Colonic mucosa (tissue), 4 donors: ENCODE measurements around the gene CBX7. TPM values are rescaled to one million over a fixed set of nuclear protein-coding genes. Genes with fewer than 3 reads are reported as not detected.
"Not testable (repeated sequence)": the region's sequence is repeated elsewhere in the genome, so short reads cannot be mapped to it uniquely, and the experiment has no call there.

Experiments used
- DNase-seq: peaks from one replicate; pipeline ENCODE4 v3.0.0-alpha.2; 2020
- H3K27ac ChIP-seq: fragments of 200-600 bp; one replicate; pipeline ENCODE4 v1.8.0; 2021
- H3K27me3 ChIP-seq: fragments of 200-600 bp; one replicate; pipeline ENCODE4 v1.8.0; 2021
- H3K36me3 ChIP-seq: fragments of 200-600 bp; one replicate; pipeline ENCODE4 v1.8.0; 2021
- H3K4me1 ChIP-seq: fragments of 200-600 bp; one replicate; pipeline ENCODE4 v1.8.0; 2021; ENCODE audit warnings: mild to moderate bottlenecking
- H3K4me3 ChIP-seq: fragments of 200-600 bp; one replicate; pipeline ENCODE4 v1.8.0; 2021
- H3K9ac ChIP-seq, 2 donors: one replicate each; pipeline ENCODE4 v1.7.0; 2013; ENCODE audit warnings: control low read depth in 2 of 2, low read depth in 2 of 2, low read length in 2 of 2
- H3K9me3 ChIP-seq: fragments of 200-600 bp; one replicate; pipeline ENCODE4 v1.8.0; 2021
- CTCF ChIP-seq: fragments of 200-600 bp; IDR thresholded peaks from one replicate; pipeline ENCODE4 v1.8.0; 2022; ENCODE audit warnings: antibody characterized with exemption, mild to moderate bottlenecking
- intact Hi-C: fragments of 100-400 bp; cut with DNase I; formaldehyde crosslinking; loops from one replicate; pipeline ENCODE4 v1.14.1; 2022
- total RNA-seq, 2 donors: library from RNA; stranded (reverse); fragmentation: NEBNext Ultra II Directional in 1 of 2; extraction: Animal tissue kit (Norgen Biotek cat#: 25700) in 1 of 2; gene quantifications; one replicate each; pipeline ENCODE4 v1.2.1, GENCODE V29; 2021
- donor health status: healthy.
- donor health status: DM: no; HTN: no; CAD: no.
- donor health status: DM: no; HTN: no; CAD: no.

Gene CBX7
- total RNA-seq, 2 donors from 2014 or later: 15.0 to 21.1 TPM

- Histone ChIP-seq H3K27ac (no peak overlapping the region), H3K27me3 (no peaks in the 10 kb centered on the region)
Observed at GRCh38 chr22:39169797-39170466, 17.5 kb upstream of the CBX7 start.

GRCh38 chr22:39166547-39166946 lies 14.1 kb upstream of the CBX7 start:
- H3K27me3 ChIP-seq: no peaks in the 10 kb centered on the region
- no peak overlapping the region for H3K27ac ChIP-seq
- intact Hi-C loops: no loop called here
- DNase-seq: no peak
- no peak overlapping the region for H3K4me3 ChIP-seq
- H3K9me3 ChIP-seq: no peaks in the 10 kb centered on the region
- no peak overlapping the region for H3K9ac ChIP-seq
- TF ChIP-seq CTCF: no peak
- H3K4me1 ChIP-seq: peaks cover 6% of the 10 kb centered on the region
- H3K36me3 ChIP-seq: no peaks in the 10 kb centered on the region

More at GRCh38 chr22:39169797-39170466, 17.5 kb upstream of the CBX7 start:
- no peak for DNase-seq
- no peaks in the 10 kb centered on the region for H3K36me3 ChIP-seq
- H3K9ac ChIP-seq: no peak overlapping the region
- H3K4me1 ChIP-seq: peaks cover 6% of the 10 kb centered on the region
- intact Hi-C loops: loop anchor here (2.0 to 10.0 kb wide), 2 partner anchors 141 to 355 kb away; partner anchors contain the start of gene ATF4
- no peak overlapping the region for H3K4me3 ChIP-seq
- H3K9me3 ChIP-seq: no peaks in the 10 kb centered on the region
- no peak for TF ChIP-seq CTCF

- H3K27me3 ChIP-seq: peaks cover 18% of the 10 kb centered on the region
- H3K9me3 ChIP-seq, H3K36me3 ChIP-seq, H3K4me1 ChIP-seq, H3K27ac ChIP-seq, H3K4me3 ChIP-seq, DNase-seq, H3K9ac ChIP-seq, intact Hi-C loops: not testable (repeated sequence)
Observed at GRCh38 chr22:39156093-39156492, 3.6 kb upstream of the CBX7 start.

DNA sequence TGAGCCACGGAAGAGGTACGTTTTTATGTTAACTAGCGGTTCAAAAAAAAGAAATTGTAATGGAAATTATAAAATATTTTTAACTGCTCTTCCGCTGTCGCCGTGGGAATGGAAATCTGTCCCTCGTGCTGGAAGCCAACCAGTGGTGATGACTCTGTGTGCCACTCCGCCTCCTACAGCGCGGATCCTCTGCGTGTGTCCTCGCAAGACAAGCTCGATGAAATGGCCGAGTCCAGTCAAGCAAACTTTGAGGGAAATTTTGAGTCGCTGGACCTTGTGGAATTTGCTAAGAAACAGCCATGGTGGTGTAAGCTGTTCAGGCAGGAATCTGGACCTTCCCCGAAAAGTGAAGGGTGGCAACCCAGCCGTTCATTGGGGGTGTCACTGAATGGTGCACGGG lies 2.9 kb upstream of the CBX7 start:
- Histone ChIP-seq H3K36me3 (no peaks in the 10 kb centered on the region), H3K9ac (no peak overlapping the region), H3K4me3 (no peak overlapping the region), H3K27me3 (peaks cover 18% of the 10 kb centered on the region), H3K27ac (no peak overlapping the region), H3K9me3 (no peaks in the 10 kb centered on the region), H3K4me1 (no peaks in the 10 kb centered on the region)
- intact Hi-C loops: no loop called here
- TF ChIP-seq CTCF: no peak
- DNase-seq: no peak

GRCh38 chr22:39153220-39153717 lies 789 bp upstream of the CBX7 start:
- TF ChIP-seq CTCF: no peak
- Histone ChIP-seq H3K27ac (peak overlapping the region; percentile 48), H3K27me3 (peaks cover 18% of the 10 kb centered on the region), H3K9me3 (no peaks in the 10 kb centered on the region), H3K9ac (peak overlapping the region; percentile 57 to 85), H3K4me3 (peak overlapping the region; percentile 46), H3K36me3 (no peaks in the 10 kb centered on the region), H3K4me1 (no peaks in the 10 kb centered on the region)
- intact Hi-C loops: loop anchor here (5.0 kb wide), 1 partner anchor 164 kb away; the partner anchor contains the start of gene RPL3
- DNase-seq: no peak

GRCh38 chr22:39152024-39152510 lies 413 bp downstream of the CBX7 start:
- TF ChIP-seq CTCF: no peak
- H3K4me3 ChIP-seq: peak overlapping the region; percentile 65
- peak overlapping the region; percentile 69 for H3K27ac ChIP-seq
- no peaks in the 10 kb centered on the region for H3K4me1 ChIP-seq
- peak overlapping the region; percentile 76 to 91 for H3K9ac ChIP-seq
- intact Hi-C loops: loop anchor here (5.0 kb wide), 1 partner anchor 165 kb away; the partner anchor contains the start of gene RPL3
- H3K36me3 ChIP-seq: no peaks in the 10 kb centered on the region
- DNase-seq: no peak
- H3K9me3 ChIP-seq: no peaks in the 10 kb centered on the region
- peaks cover 18% of the 10 kb centered on the region for H3K27me3 ChIP-seq
